ENCODE results near the gene MR1. TPM values are rescaled to one million over a fixed set of nuclear protein-coding genes. Genes with fewer than 3 reads are reported as not detected.
A peak's percentile ranks its signal among the peaks of the same experiment; 100 is the strongest.

The MR1 gene
- total and polyA plus RNA-seq, 2 of the 13 experiments (the other 11 are each of a cell fraction or from before 2014, with no cell fraction given): 7.7 to 10.4 TPM

GRCh38 chr1:181044449-181044966 is 10.7 kb downstream of the MR1 start (continued):
- TF ChIP-seq ZHX1 (CRISPR knock-in tag; IDR thresholded peaks at IDR 0.05; ENCODE audit: low read depth) (0 out of 2 replicates have a peak, but pooled peaks have one; percentile 28), ZNF660 (CRISPR knock-in tag; IDR thresholded peaks at IDR 0.05; ENCODE audit: borderline replicate concordance, low read depth) (no peak), HMG20A (CRISPR knock-in tag; IDR thresholded peaks at IDR 0.05; ENCODE audit: borderline replicate concordance) (peak; percentile 67; the same call in 1 of the 2 replicates), ZNF772 (CRISPR knock-in tag; IDR thresholded peaks at IDR 0.05) (no peak), RFXAP (CRISPR knock-in tag; IDR thresholded peaks at IDR 0.05; ENCODE audit: borderline replicate concordance) (no peak), FLYWCH1 (CRISPR knock-in tag; IDR thresholded peaks at IDR 0.05) (no peak), DZIP1 (CRISPR knock-in tag; IDR thresholded peaks at IDR 0.05) (no peak), CSRNP1 (CRISPR knock-in tag; IDR thresholded peaks at IDR 0.05) (0 out of 2 replicates have a peak, but pooled peaks have one; percentile 29), THRA (CRISPR knock-in tag; IDR thresholded peaks at IDR 0.05; ENCODE audit: borderline replicate concordance) (peak; percentile 56; the same call in 1 of the 2 replicates), ATF3 (CRISPR knock-in tag; IDR thresholded peaks at IDR 0.05) (peak; percentile 53; the same call in 1 of the 2 replicates), NR2F1 (CRISPR knock-in tag; IDR thresholded peaks at IDR 0.05) (no peak), SYNCRIP (IDR thresholded peaks at IDR 0.05; ENCODE audit: insufficient read depth, low read depth, low read length) (no peak), ZNF432 (CRISPR knock-in tag; IDR thresholded peaks at IDR 0.05; ENCODE audit: borderline replicate concordance) (no peak), ZNF710 (CRISPR knock-in tag; IDR thresholded peaks at IDR 0.05; ENCODE audit: borderline replicate concordance) (peak; percentile 35; the same call in 1 of the 2 replicates), HNRNPK (IDR thresholded peaks at IDR 0.05; ENCODE audit: low read depth, low read length, poor library complexity, severe bottlenecking) (no peak), RELA (CRISPR knock-in tag; IDR thresholded peaks at IDR 0.05) (peak; percentile 80; the same call in 1 of the 2 replicates), HIVEP1 (CRISPR knock-in tag; IDR thresholded peaks at IDR 0.05) (peak; percentile 83)
